ENCODE data around the gene TAF11L2. TPM values are rescaled to one million over a fixed set of nuclear protein-coding genes. Genes with fewer than 3 reads are reported as not detected.

Gene TAF11L2
- total RNA-seq, 1 experiment from 2014 or later, result not detected

- H3K9me3 Mint-ChIP-seq, result peaks cover 0 to 3% of the 10 kb centered on the region in 2 experiments; a peak in 2 of 5 replicates
- Histone ChIP-seq H3K4me2 (ENCODE audit: insufficient read depth, insufficient read length, low read length) (no peak overlapping the region), H3K23me2 (ENCODE audit: insufficient read length, low read depth, low read length, poor library complexity, severe bottlenecking) (no peaks in the 10 kb centered on the region), H3K56ac (ENCODE audit: insufficient read length, low read depth, low read length) (no peak overlapping the region), H3K4ac (ENCODE audit: low read depth, low read length) (no peak overlapping the region), H3K79me1 (ENCODE audit: insufficient read depth, low read depth, low read length, poor library complexity, severe bottlenecking) (no peaks in the 10 kb centered on the region), H2AFZ (ENCODE audit: low read length) (no peak overlapping the region), H3T11ph (ENCODE audit: low read length) (no peak overlapping the region), H3K9ac (ENCODE audit: extremely low read depth, insufficient read length, low read length) (no peak overlapping the region), H4K20me1 (ENCODE audit: control insufficient read depth, insufficient read depth, insufficient read length) (no peaks in the 10 kb centered on the region), H2BK15ac (ENCODE audit: low read depth, low read length) (no peak overlapping the region), H3K23ac (ENCODE audit: insufficient read length, low read depth, low read length) (no peak overlapping the region), H3K14ac (ENCODE audit: insufficient read depth, low read length) (no peak overlapping the region), H3K9me3 (ENCODE audit: control insufficient read depth, low read depth, low read length) (no peaks in the 10 kb centered on the region), H2BK5ac (ENCODE audit: insufficient read length, low read length) (no peak overlapping the region), H2BK20ac (ENCODE audit: low read depth, low read length, poor library complexity, severe bottlenecking) (no peak overlapping the region), H4K91ac (ENCODE audit: insufficient read length, low read depth, low read length) (no peak overlapping the region), H3K27me3 (ENCODE audit: insufficient read depth, low read length) (no peaks in the 10 kb centered on the region), H4K5ac (ENCODE audit: insufficient read length, low read depth, low read length) (no peak overlapping the region), H2BK12ac (ENCODE audit: insufficient read length, low read depth, low read length) (no peak overlapping the region), H3K27ac (ENCODE audit: insufficient read length, low read depth, low read length) (no peak overlapping the region), H3K4me1 (ENCODE audit: insufficient read depth, low read length) (no peaks in the 10 kb centered on the region), H3K18ac (ENCODE audit: insufficient read length, low read depth, low read length) (no peak overlapping the region), H4K8ac (replicated peaks; ENCODE audit: insufficient read length, low read depth, low read length) (no peak overlapping the region), H2AK5ac (ENCODE audit: insufficient read length, low read length) (no peak overlapping the region), H3K79me2 (ENCODE audit: insufficient read depth, low read length) (no peaks in the 10 kb centered on the region), H2BK120ac (ENCODE audit: low read depth, low read length, poor library complexity, severe bottlenecking) (no peak overlapping the region)
- TF ChIP-seq, protein P1, sequence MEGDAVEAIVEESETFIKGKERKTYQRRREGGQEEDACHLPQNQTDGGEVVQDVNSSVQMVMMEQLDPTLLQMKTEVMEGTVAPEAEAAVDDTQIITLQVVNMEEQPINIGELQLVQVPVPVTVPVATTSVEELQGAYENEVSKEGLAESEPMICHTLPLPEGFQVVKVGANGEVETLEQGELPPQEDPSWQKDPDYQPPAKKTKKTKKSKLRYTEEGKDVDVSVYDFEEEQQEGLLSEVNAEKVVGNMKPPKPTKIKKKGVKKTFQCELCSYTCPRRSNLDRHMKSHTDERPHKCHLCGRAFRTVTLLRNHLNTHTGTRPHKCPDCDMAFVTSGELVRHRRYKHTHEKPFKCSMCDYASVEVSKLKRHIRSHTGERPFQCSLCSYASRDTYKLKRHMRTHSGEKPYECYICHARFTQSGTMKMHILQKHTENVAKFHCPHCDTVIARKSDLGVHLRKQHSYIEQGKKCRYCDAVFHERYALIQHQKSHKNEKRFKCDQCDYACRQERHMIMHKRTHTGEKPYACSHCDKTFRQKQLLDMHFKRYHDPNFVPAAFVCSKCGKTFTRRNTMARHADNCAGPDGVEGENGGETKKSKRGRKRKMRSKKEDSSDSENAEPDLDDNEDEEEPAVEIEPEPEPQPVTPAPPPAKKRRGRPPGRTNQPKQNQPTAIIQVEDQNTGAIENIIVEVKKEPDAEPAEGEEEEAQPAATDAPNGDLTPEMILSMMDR (conservative IDR thresholded peaks at IDR 0.05), result no peak
- H3K36me3 Mint-ChIP-seq (ENCODE audit: insufficient read depth in 1 of 3, low read depth in 3 of 3), result peaks cover 0 to 4% (median 0%) of the 10 kb centered on the region in 3 experiments; a peak in 1 of 7 replicates
- H3K4me3 Mint-ChIP-seq, result no peak overlapping the region
- H3K27ac Mint-ChIP-seq, result no peak overlapping the region
- DNase-seq, result no peak
- WGBS (ENCODE audit: extremely low coverage, insufficient read length, low lambda C conversion rate), result no CpG with 5 or more reads among the region's 4 CpGs
- no peaks in the 10 kb centered on the region; the same call in none of the 2 replicates for H3K27me3 Mint-ChIP-seq (ENCODE audit: low read depth)
- peaks cover 3 to 4% of the 10 kb centered on the region in 2 experiments for H3K4me1 Mint-ChIP-seq
Measured at GRCh38 chr5:17497446-17497845, 585 bp upstream of the TAF11L2 start.
